ENCODE measurements around the gene GGTLC1. TPM values are rescaled to one million over a fixed set of nuclear protein-coding genes. Genes with fewer than 3 reads are reported as not detected.

The GGTLC1 gene
- total RNA-seq, 1 experiment from 2014 or later: not detected

GRCh38 chr20:23938118-23938438 is 50.5 kb downstream of the GGTLC1 start:
- TF ChIP-seq TCF7L2 (IDR thresholded peaks at IDR 0.05; ENCODE audit: borderline replicate concordance, extremely low read depth, insufficient read depth, insufficient read length) (no peak), CEBPB (IDR thresholded peaks at IDR 0.05; ENCODE audit: low read depth) (no peak), FOSL1 (IDR thresholded peaks at IDR 0.05; ENCODE audit: low read depth) (no peak), YY1 (IDR thresholded peaks at IDR 0.05; ENCODE audit: extremely low read depth, insufficient replicate concordance, low read depth, low read length) (no peak), POLR2A (IDR thresholded peaks at IDR 0.05; ENCODE audit: borderline replicate concordance, extremely low read depth, insufficient read depth, insufficient read length) (no peak), SIN3A (IDR thresholded peaks at IDR 0.05; ENCODE audit: low read depth) (no peak), ATF3 (IDR thresholded peaks at IDR 0.05) (no peak), REST (IDR thresholded peaks at IDR 0.05; ENCODE audit: low read depth) (no peak), ZFX (IDR thresholded peaks at IDR 0.05) (no peak), POLR2AphosphoS5 (IDR thresholded peaks at IDR 0.05; ENCODE audit: low read depth, low read length) (no peak), ZNF274 (IDR thresholded peaks at IDR 0.05; ENCODE audit: low read depth, low read length) (no peak), ZBTB33 (IDR thresholded peaks at IDR 0.05; ENCODE audit: extremely low read depth, insufficient replicate concordance, low read length) (no peak), ELF1 (IDR thresholded peaks at IDR 0.05; ENCODE audit: borderline replicate concordance, low read depth) (no peak), JUND (IDR thresholded peaks at IDR 0.05) (no peak), RAD21 (IDR thresholded peaks at IDR 0.05; ENCODE audit: low read depth) (no peak)
- Histone ChIP-seq H3K27me3 (ENCODE audit: insufficient read depth, low read length) (0 out of 2 replicates have a peak, but pooled peaks cover 4% of the 10 kb centered on the region), H3K9me2 (ENCODE audit: insufficient read depth) (no peaks in the 10 kb centered on the region), H4K20me1 (ENCODE audit: insufficient read depth) (no peaks in the 10 kb centered on the region; the same call in 1 of the 2 replicates), H3K9me3 (ENCODE audit: control insufficient read depth in 1 of 2, insufficient read depth in 1 of 2, low read depth in 1 of 2, low read length in 2 of 2) (no peaks in the 10 kb centered on the region), H3K9ac (ENCODE audit: low read length) (no peak overlapping the region), H3K27ac (ENCODE audit: low read depth, low read length) (no peak overlapping the region), H3K4me1 (ENCODE audit: control insufficient read depth in 1 of 2, insufficient read depth in 2 of 2, low read length in 2 of 2) (no peaks in the 10 kb centered on the region), H3K4me3 (replicated peaks in 1 of 2; ENCODE audit: low read depth in 1 of 2, low read length in 2 of 2) (no peak overlapping the region), H3K36me3 (ENCODE audit: control insufficient read depth in 1 of 2, insufficient read depth in 2 of 2, low read length in 2 of 2) (no peaks in the 10 kb centered on the region), H2AFZ (ENCODE audit: low read depth, low read length, poor library complexity, severe bottlenecking) (no peak overlapping the region), H3K4me2 (ENCODE audit: low read length) (no peak overlapping the region), H3K79me2 (ENCODE audit: insufficient read depth, low read length) (no peaks in the 10 kb centered on the region)
- CTCF ChIA-PET: interaction anchor here (1.1 kb wide), 2 partner anchors 59 to 164 kb away, joined by 3 to 4 read pairs; no protein-coding TSS in a partner anchor
- POLR2A ChIA-PET: no interaction called here
- ATAC-seq (no peak), DNase-seq (ENCODE audit: low read depth, low spot score) (no peak)
- BruUV-seq (replicated peaks): no TSS peak
- RAD21 ChIA-PET (ENCODE audit: low non-redundant PET in 1 of 2, low total read pairs in 2 of 2, uncharacterized antibody in 2 of 2, unreplicated experiment in 2 of 2): no interaction called here
- intact Hi-C loops (cut with micrococcal nuclease): loop anchor here (5.0 kb wide), 1 partner anchor 59 kb away; no protein-coding TSS in a partner anchor
